Panc1 (cell line): ENCODE results near the gene PPM1B.

Experiments
- POLR2AphosphoS5 ChIP-seq: IDR thresholded peaks from 2 replicates; pipeline ENCODE4 v1.6.1; 2012; ENCODE audit warnings: mild to moderate bottlenecking, low read depth, low read length, moderate library complexity
- SIN3A ChIP-seq: IDR thresholded peaks from 2 replicates; pipeline ENCODE4 v1.6.1; 2012; ENCODE audit warnings: low read depth, mild to moderate bottlenecking, low read length, moderate library complexity, borderline replicate concordance; ENCODE audit not compliant: insufficient read depth
- TCF7L2 ChIP-seq: IDR thresholded peaks from 2 replicates; pipeline ENCODE4 v1.6.1; 2011; ENCODE audit warnings: mild to moderate bottlenecking, low read depth, low read length, inconsistent platforms
- TF ChIP-seq, protein P1 (sequence below): fragments of 450-650 bp; IDR thresholded peaks from 2 replicates; pipeline ENCODE4 v1.5.1; 2017; ENCODE audit warnings: mild to moderate bottlenecking

DNA sequence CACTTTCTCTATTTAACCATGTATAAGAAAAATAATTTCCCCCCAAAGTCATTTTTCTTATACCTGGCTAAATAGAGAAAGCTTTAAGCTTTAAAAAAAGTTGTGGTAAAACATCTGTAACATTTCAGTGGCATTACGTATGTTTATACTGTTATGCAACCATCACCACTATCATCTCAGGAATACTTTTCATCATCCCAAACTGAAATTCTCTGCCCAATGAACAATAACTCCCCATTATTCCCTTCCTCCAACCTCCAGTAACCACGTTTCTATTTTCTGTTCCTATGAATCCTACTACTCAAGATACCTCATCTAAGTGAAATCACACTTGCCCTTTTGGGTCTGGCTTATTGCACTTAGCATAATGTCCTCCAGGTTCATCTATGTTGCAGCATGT lies 104.9 kb downstream of the PPM1B start:
- TF ChIP-seq, protein P1, sequence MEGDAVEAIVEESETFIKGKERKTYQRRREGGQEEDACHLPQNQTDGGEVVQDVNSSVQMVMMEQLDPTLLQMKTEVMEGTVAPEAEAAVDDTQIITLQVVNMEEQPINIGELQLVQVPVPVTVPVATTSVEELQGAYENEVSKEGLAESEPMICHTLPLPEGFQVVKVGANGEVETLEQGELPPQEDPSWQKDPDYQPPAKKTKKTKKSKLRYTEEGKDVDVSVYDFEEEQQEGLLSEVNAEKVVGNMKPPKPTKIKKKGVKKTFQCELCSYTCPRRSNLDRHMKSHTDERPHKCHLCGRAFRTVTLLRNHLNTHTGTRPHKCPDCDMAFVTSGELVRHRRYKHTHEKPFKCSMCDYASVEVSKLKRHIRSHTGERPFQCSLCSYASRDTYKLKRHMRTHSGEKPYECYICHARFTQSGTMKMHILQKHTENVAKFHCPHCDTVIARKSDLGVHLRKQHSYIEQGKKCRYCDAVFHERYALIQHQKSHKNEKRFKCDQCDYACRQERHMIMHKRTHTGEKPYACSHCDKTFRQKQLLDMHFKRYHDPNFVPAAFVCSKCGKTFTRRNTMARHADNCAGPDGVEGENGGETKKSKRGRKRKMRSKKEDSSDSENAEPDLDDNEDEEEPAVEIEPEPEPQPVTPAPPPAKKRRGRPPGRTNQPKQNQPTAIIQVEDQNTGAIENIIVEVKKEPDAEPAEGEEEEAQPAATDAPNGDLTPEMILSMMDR, result no peak
- TF ChIP-seq POLR2AphosphoS5 (no peak), TCF7L2 (no peak), SIN3A (no peak)
